IMR-90 (cell line): ENCODE data around the gene MKNK2.

ENCODE experiments used
- CTCF ChIP-seq: conservative IDR thresholded peaks from 2 replicates; pipeline ENCODE4 v1.5.1; 2012; ENCODE audit warnings: mild to moderate bottlenecking, low read depth, low read length, improper control_type of control experiment
- FOS ChIP-seq: fragments of 150-350 bp; IDR thresholded peaks from 2 replicates; pipeline ENCODE4 v1.6.1; 2016; ENCODE audit warnings: low read depth, low read length
- MAZ ChIP-seq: IDR thresholded peaks from 2 replicates; pipeline ENCODE4 v1.6.1; 2012; ENCODE audit warnings: low read depth, mild to moderate bottlenecking, low read length, improper control_type of control experiment, moderate library complexity, borderline replicate concordance
- POLR2A ChIP-seq: IDR thresholded peaks from 2 replicates; pipeline ENCODE4 v1.6.1; 2012; ENCODE audit warnings: mild to moderate bottlenecking, low read depth, low read length
- RAD21 ChIP-seq: IDR thresholded peaks from 2 replicates; pipeline ENCODE4 v1.6.1; 2012; ENCODE audit warnings: low read length, improper control_type of control experiment
- SMC3 ChIP-seq: fragments of 150-350 bp; IDR thresholded peaks from 2 replicates; pipeline ENCODE4 v1.6.1; 2016; ENCODE audit warnings: low read depth, mild to moderate bottlenecking, antibody characterized with exemption, low read length, moderate library complexity

GRCh38 chr19:2047449-2048103, 3.5 kb downstream of the MKNK2 start:
- TF ChIP-seq CTCF (no peak), MAZ (no peak), POLR2A (no peak), SMC3 (no peak), FOS (no peak), RAD21 (no peak)
